WTC11 (cell line): ENCODE results near the gene SUDS3.

Experiments used
- CREM ChIP-seq: sonication (generic); formaldehyde crosslinking; IDR thresholded peaks from 2 replicates; pipeline ENCODE4 v1.8.1; 2022; ENCODE audit warnings: mild to moderate bottlenecking, missing genetic modification reagents, moderate library complexity
- HMGXB4 ChIP-seq: sonication (generic); formaldehyde crosslinking; IDR thresholded peaks from 2 replicates; pipeline ENCODE4 v1.8.1; 2023; ENCODE audit warnings: mild to moderate bottlenecking, moderate library complexity, missing genetic modification reagents
- JUN ChIP-seq: sonication (generic); formaldehyde crosslinking; IDR thresholded peaks from 2 replicates; pipeline ENCODE4 v1.8.0; 2023; ENCODE audit warnings: mild to moderate bottlenecking, missing genetic modification reagents
- NFYB ChIP-seq: sonication (generic); formaldehyde crosslinking; conservative IDR thresholded peaks from 2 replicates; pipeline ENCODE4 v1.8.0; 2022; ENCODE audit warnings: low read depth, missing genetic modification reagents
- NR1H2 ChIP-seq: sonication (generic); formaldehyde crosslinking; IDR thresholded peaks from 2 replicates; pipeline ENCODE4 v1.9.0; 2021; ENCODE audit warnings: mild to moderate bottlenecking, moderate library complexity, missing genetic modification reagents
- RELA ChIP-seq: sonication (generic); formaldehyde crosslinking; IDR thresholded peaks from 2 replicates; pipeline ENCODE4 v1.8.1; 2022; ENCODE audit warnings: missing genetic modification reagents, mild to moderate bottlenecking, borderline replicate concordance
- SP1 ChIP-seq: sonication (generic); formaldehyde crosslinking; conservative IDR thresholded peaks from 2 replicates; pipeline ENCODE4 v1.8.1; 2022; ENCODE audit warnings: missing genetic modification reagents
- TCF7 ChIP-seq: sonication (generic); formaldehyde crosslinking; IDR thresholded peaks from 2 replicates; pipeline ENCODE4 v1.8.0; 2022; ENCODE audit warnings: mild to moderate bottlenecking, low read depth, missing genetic modification reagents, moderate library complexity
- ZNF138 ChIP-seq: sonication (generic); formaldehyde crosslinking; conservative IDR thresholded peaks from 2 replicates; pipeline ENCODE4 v1.8.1; 2022; ENCODE audit warnings: mild to moderate bottlenecking, moderate library complexity, missing genetic modification reagents
- TF ChIP-seq, protein P1 (sequence below): sonication (generic); formaldehyde crosslinking; IDR thresholded peaks from 2 replicates; pipeline ENCODE4 v1.8.0; 2022; ENCODE audit warnings: mild to moderate bottlenecking, missing genetic modification reagents
- TF ChIP-seq, protein P2 (sequence below): sonication (generic); formaldehyde crosslinking; IDR thresholded peaks from 2 replicates; pipeline ENCODE4 v1.8.1; 2022; ENCODE audit warnings: low read depth, missing genetic modification reagents, borderline replicate concordance
- TF ChIP-seq, protein P3 (sequence below): sonication (generic); formaldehyde crosslinking; IDR thresholded peaks from 2 replicates; pipeline ENCODE4 v1.8.1; 2022; ENCODE audit warnings: low read depth, mild to moderate bottlenecking, moderate library complexity, missing genetic modification reagents, borderline replicate concordance

GRCh38 chr12:118459110-118459509 lies 82.8 kb downstream of the SUDS3 start:
- TF ChIP-seq, protein P1, sequence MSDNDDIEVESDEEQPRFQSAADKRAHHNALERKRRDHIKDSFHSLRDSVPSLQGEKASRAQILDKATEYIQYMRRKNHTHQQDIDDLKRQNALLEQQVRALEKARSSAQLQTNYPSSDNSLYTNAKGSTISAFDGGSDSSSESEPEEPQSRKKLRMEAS (CRISPR knock-in tag): no peak
- TF ChIP-seq, protein P2, sequence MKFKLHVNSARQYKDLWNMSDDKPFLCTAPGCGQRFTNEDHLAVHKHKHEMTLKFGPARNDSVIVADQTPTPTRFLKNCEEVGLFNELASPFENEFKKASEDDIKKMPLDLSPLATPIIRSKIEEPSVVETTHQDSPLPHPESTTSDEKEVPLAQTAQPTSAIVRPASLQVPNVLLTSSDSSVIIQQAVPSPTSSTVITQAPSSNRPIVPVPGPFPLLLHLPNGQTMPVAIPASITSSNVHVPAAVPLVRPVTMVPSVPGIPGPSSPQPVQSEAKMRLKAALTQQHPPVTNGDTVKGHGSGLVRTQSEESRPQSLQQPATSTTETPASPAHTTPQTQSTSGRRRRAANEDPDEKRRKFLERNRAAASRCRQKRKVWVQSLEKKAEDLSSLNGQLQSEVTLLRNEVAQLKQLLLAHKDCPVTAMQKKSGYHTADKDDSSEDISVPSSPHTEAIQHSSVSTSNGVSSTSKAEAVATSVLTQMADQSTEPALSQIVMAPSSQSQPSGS (CRISPR knock-in tag): no peak
- no peak for TF ChIP-seq HMGXB4 (CRISPR knock-in tag)
- TF ChIP-seq NFYB (CRISPR knock-in tag): no peak
- TF ChIP-seq, protein P3, sequence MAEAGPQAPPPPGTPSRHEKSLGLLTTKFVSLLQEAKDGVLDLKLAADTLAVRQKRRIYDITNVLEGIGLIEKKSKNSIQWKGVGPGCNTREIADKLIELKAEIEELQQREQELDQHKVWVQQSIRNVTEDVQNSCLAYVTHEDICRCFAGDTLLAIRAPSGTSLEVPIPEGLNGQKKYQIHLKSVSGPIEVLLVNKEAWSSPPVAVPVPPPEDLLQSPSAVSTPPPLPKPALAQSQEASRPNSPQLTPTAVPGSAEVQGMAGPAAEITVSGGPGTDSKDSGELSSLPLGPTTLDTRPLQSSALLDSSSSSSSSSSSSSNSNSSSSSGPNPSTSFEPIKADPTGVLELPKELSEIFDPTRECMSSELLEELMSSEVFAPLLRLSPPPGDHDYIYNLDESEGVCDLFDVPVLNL (CRISPR knock-in tag): no peak
- TF ChIP-seq NR1H2: no peak
- no peak for TF ChIP-seq RELA (CRISPR knock-in tag)
- TF ChIP-seq ZNF138 (CRISPR knock-in tag): no peak
- TF ChIP-seq JUN (CRISPR knock-in tag): no peak
- TF ChIP-seq CREM (CRISPR knock-in tag): no peak
- no peak for TF ChIP-seq TCF7 (CRISPR knock-in tag)
- TF ChIP-seq SP1 (CRISPR knock-in tag): no peak
